Astrocyte of the spinal cord (primary cell): ENCODE results near the gene SLC34A1.

Source experiments
- DNase-seq: peaks from one replicate; pipeline ENCODE4 v3.0.0; 2011; ENCODE audit warnings: low read depth, low spot score
- H3K4me3 ChIP-seq: 2 replicates; pipeline ENCODE4 v1.5.1; 2011; ENCODE audit warnings: low read depth, mild to moderate bottlenecking, low read length, moderate library complexity
- in situ Hi-C: cut with HindIII; loops from 2 replicates; pipeline ENCODE4 v1.10.0; 2017; ENCODE audit warnings: low sequenced_read_pairs
- TF ChIP-seq, protein P1 (sequence below): IDR thresholded peaks from 2 replicates; pipeline ENCODE4 v1.5.1; 2012; ENCODE audit warnings: low read depth, mild to moderate bottlenecking, low read length, inconsistent platforms

The SLC34A1 gene

DNA sequence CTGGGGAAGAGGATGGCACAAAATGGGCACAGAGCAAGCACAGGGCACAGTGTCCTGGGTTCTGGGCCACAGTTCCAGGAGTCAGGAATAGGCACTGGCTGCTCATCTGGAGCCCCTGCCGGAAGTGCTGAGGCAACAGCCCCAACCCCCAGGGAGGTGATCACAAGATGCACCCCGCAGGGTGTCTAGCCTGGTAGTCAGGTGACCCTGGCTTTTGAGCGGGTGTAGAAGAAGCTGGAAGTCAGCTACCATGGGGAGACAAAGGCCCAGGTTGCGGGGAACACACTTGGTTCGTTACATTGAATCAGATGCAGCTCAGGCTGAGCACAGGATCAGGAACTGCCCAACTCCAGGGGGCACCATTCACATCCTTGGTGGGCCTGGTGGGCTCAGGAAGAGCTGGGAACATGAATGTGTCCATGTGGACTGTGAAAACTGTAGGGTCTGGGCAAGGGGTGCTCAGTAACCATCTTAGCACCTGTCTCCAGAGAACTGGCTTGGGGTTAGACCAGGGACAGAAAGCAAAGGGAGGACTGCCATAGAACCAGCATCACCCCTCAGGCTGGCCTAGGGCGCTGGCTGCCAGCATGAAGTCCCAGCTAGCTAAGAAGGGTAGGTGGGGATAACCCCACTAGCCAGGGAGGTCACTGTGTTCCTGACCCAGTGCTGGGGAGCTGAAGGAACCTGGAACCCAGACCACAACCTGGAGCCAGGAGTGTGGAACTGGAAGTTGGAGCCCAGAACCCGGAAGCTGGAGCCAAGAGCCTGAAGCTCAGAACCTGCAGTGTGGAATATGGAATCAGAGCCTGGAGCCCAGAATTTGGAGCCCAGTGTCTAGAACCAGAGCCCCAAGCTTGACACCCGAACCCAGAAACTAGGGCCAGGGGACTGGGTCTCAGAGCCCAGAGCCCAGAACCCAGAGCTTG is 6.1 kb upstream of the SLC34A1 start:
- H3K4me3 ChIP-seq = no peak overlapping the region
- TF ChIP-seq, protein P1, sequence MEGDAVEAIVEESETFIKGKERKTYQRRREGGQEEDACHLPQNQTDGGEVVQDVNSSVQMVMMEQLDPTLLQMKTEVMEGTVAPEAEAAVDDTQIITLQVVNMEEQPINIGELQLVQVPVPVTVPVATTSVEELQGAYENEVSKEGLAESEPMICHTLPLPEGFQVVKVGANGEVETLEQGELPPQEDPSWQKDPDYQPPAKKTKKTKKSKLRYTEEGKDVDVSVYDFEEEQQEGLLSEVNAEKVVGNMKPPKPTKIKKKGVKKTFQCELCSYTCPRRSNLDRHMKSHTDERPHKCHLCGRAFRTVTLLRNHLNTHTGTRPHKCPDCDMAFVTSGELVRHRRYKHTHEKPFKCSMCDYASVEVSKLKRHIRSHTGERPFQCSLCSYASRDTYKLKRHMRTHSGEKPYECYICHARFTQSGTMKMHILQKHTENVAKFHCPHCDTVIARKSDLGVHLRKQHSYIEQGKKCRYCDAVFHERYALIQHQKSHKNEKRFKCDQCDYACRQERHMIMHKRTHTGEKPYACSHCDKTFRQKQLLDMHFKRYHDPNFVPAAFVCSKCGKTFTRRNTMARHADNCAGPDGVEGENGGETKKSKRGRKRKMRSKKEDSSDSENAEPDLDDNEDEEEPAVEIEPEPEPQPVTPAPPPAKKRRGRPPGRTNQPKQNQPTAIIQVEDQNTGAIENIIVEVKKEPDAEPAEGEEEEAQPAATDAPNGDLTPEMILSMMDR = no peak
- in situ Hi-C loops = no loop called here
- no peak for DNase-seq

DNA sequence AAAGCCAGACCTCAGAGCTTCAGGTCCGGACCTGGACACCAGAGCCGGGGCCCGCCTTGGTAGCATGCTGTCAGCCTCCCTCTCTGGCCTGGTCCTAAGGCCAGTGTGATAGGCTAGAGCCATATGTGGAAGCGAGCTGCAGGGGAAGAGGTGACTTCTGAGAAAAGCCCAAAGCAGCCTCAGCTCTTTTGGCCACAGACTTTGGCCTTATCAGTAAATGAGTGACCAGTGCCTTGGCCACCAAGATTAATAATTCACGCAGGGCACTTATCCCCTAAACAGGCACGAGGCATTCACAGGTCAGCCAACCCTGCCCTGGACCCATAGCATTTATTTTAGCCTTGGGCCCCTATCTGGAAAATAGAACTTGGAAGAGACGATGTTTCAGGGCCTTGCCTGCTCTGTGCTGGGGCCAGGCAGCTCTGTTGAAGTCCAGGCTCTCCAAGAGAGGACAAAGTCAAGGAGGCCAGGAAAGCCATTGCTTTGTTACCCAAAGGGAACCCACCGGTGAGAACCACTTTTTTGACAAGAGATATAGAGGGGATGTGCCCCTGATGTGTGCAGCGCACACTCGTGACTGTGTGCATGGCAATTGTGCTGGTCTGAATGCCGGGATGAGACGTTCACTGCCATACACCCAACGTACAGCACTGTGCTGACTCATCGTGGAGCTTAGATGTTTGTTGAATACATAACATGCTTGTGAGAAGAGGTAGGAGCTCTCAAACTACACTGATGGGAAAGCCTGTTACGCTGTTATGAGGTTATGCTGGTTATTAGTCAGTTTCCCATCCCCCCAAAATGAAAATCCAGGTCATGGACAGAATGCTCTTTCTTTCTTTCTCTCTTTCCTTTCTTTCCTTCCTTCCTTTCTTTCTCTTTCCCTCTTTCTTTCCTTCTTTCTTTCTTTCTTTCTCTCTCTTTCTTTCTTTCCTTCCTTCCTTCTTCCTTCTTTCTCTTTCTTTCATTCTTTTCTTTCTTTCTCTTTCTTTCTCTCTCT is 5.0 kb upstream of the SLC34A1 start:
- H3K4me3 ChIP-seq = no peak overlapping the region
- TF ChIP-seq, protein P1 = no peak
- peak; percentile 85 for DNase-seq
- in situ Hi-C loops = no loop called here

DNA sequence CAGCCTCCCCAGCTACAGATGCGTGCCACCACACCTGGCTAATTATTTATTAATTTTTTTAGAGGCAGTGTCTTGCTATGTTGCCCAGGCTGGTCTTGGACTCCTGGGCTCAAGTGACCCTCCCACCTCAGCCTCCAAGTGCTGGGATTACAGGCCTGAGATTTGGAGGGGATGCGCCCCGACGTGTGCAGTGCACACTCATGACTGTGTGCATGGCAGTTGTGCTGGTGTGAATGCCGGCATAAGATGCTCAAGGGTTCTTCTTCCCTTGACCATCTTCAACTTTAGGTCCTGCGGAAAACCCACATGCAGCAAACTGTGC is 3.5 kb upstream of the SLC34A1 start:
- in situ Hi-C loops = no loop called here
- no peak for DNase-seq
- no peak overlapping the region for H3K4me3 ChIP-seq
- TF ChIP-seq, protein P1 = no peak

DNA sequence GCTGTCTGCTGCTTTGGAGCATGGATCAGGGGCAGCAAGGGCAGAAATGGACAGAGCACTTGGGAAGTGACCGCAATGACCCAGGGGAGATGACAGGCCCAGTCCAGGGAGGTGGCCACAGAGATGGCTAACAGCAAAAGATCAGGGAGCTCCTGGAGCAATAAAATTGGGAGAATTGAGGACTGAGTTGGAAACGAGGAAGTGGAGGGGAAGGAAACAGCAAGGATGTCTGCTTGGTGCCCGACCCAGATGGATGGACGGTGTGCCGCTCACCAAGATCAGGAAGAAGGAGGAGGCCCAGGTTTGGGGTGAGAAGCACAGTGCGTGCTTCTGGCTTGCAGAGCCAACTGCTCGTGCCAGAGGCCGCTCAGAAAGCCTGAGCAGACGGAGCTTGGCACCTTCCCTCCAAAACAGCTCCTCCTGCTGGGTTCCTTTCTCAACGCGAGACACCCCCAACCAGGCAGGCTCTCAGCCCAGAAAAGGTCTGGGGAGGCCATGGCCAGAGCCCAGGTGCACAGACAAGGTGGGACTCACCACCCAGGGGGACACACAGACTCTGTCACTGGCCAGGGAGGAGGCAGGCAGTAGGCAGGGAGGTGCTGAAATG is 1.7 kb upstream of the SLC34A1 start:
- TF ChIP-seq, protein P1 = peak; percentile 46
- DNase-seq = peak; percentile 23
- in situ Hi-C loops = no loop called here
- no peak overlapping the region for H3K4me3 ChIP-seq

DNA sequence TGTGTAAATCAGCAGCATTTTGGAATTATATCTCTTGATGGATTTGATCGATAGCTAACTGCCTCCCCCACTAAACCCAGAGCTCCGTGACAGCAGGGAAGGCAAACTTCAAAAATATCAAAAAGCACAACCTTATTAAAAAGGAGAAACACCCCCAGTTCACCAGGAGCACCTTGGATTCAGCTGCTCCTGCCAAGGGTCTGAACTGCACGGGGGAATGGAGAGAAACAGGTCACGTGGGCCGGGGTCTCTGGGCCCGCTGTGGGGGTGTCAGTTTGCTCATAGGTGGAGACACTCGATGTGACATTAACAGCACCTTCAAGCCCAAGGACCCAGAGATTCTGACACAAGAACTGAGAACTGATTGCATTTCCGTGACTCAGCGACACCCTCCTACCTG is 1.1 kb upstream of the SLC34A1 start:
- in situ Hi-C loops = no loop called here
- TF ChIP-seq, protein P1 = no peak
- H3K4me3 ChIP-seq = no peak overlapping the region
- no peak for DNase-seq

DNA sequence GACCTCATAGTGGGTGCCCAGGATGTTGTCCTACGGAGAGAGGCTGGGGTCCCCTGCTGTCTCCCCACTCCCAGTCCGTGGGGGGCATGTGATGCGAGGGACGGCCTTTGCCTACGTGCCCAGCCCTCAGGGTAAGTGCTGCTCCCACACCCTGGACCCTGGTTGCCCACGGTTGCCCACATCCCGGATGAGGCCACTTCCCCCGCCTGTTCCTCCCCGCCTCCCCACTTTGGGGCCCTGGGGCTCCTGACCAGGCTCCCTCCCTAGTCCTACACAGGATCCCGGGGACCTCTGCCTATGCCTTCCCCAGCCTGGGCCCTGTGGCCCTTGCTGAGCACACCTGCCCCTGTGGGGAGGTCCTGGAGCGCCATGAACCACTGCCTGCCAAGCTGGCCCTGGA is 1.5 kb downstream of the SLC34A1 start:
- TF ChIP-seq, protein P1 = no peak
- in situ Hi-C loops = no loop called here
- no peak for DNase-seq
- H3K4me3 ChIP-seq = no peak overlapping the region
